ENCODE data around the gene SCTR. TPM values are rescaled to one million over a fixed set of nuclear protein-coding genes. Genes with fewer than 3 reads are reported as not detected.
A peak's percentile ranks its signal among the peaks of the same experiment; 100 is the strongest.

Gene SCTR
- total RNA-seq, 1 donor from 2014 or later: 1.9 TPM

- no peak for DNase-seq (ENCODE audit: extremely low spot score, unreplicated experiment)
- Mint-ChIP-seq H3K27ac (no peak overlapping the region), H3K36me3 (peaks cover 4% of the 10 kb centered on the region), H3K4me3 (no peak overlapping the region), H3K9me3 (no peaks in the 10 kb centered on the region), H3K27me3 (no peaks in the 10 kb centered on the region), H3K4me1 (ENCODE audit: unreplicated experiment) (peaks cover 8% of the 10 kb centered on the region)
- TF ChIP-seq CTCF (conservative IDR thresholded peaks at IDR 0.05): no peak
Measured at GRCh38 chr2:119440873-119441272, 83.4 kb downstream of the SCTR start.

- no peak overlapping the region for H3K4me3 Mint-ChIP-seq
- no peaks in the 10 kb centered on the region for H3K9me3 Mint-ChIP-seq
- peaks cover 7% of the 10 kb centered on the region for H3K36me3 Mint-ChIP-seq
- H3K4me1 Mint-ChIP-seq (ENCODE audit: unreplicated experiment): peaks cover 11% of the 10 kb centered on the region
- no peak overlapping the region for H3K27ac Mint-ChIP-seq
- TF ChIP-seq CTCF (conservative IDR thresholded peaks at IDR 0.05): no peak
- DNase-seq (ENCODE audit: extremely low spot score, unreplicated experiment): no peak
- H3K27me3 Mint-ChIP-seq: no peaks in the 10 kb centered on the region
Measured at GRCh38 chr2:119440501-119440870, 83.8 kb downstream of the SCTR start.

GRCh38 chr2:119439574-119440500 is 84.4 kb downstream of the SCTR start:
- H3K4me3 Mint-ChIP-seq: no peak overlapping the region
- H3K27ac Mint-ChIP-seq: no peak overlapping the region
- H3K9me3 Mint-ChIP-seq: no peaks in the 10 kb centered on the region
- DNase-seq (ENCODE audit: extremely low spot score, unreplicated experiment): no peak
- no peak for TF ChIP-seq CTCF (conservative IDR thresholded peaks at IDR 0.05)
- no peaks in the 10 kb centered on the region for H3K27me3 Mint-ChIP-seq
- peaks cover 8% of the 10 kb centered on the region for H3K36me3 Mint-ChIP-seq
- peaks cover 13% of the 10 kb centered on the region for H3K4me1 Mint-ChIP-seq (ENCODE audit: unreplicated experiment)

- H3K9me3 Mint-ChIP-seq: no peaks in the 10 kb centered on the region
- no peak overlapping the region for H3K4me3 Mint-ChIP-seq
- no peak for DNase-seq (ENCODE audit: extremely low spot score, unreplicated experiment)
Measured at GRCh38 chr2:119438726-119439284, 85.5 kb downstream of the SCTR start.

GRCh38 chr2:119438128-119438656 is 86.1 kb downstream of the SCTR start:
- TF ChIP-seq CTCF (conservative IDR thresholded peaks at IDR 0.05): no peak
- Mint-ChIP-seq H3K36me3 (peaks cover 8% of the 10 kb centered on the region), H3K4me3 (no peak overlapping the region), H3K9me3 (no peaks in the 10 kb centered on the region), H3K4me1 (ENCODE audit: unreplicated experiment) (peaks cover 25% of the 10 kb centered on the region), H3K27me3 (peaks cover 2% of the 10 kb centered on the region), H3K27ac (peak overlapping the region; percentile 70)
- no peak for DNase-seq (ENCODE audit: extremely low spot score, unreplicated experiment)

More at GRCh38 chr2:119438726-119439284, 85.5 kb downstream of the SCTR start:
- Mint-ChIP-seq H3K36me3 (peaks cover 8% of the 10 kb centered on the region), H3K4me1 (ENCODE audit: unreplicated experiment) (peaks cover 19% of the 10 kb centered on the region), H3K27me3 (no peaks in the 10 kb centered on the region), H3K27ac (no peak overlapping the region)
- no peak for TF ChIP-seq CTCF (conservative IDR thresholded peaks at IDR 0.05)
